SK-N-SH (cell line): ENCODE measurements around the gene PHACTR2. TPM values are rescaled to one million over a fixed set of nuclear protein-coding genes. Genes with fewer than 3 reads are reported as not detected.

Experiments
- CTCF ChIA-PET: fragments of 300-600, 350-600 bp; formaldehyde crosslinking; extraction: SDS; loops from one replicate; lab custom pipeline; 2021; lab: Yijun Ruan, JAX
- POLR2A ChIA-PET: fragments of 350-600 bp; sonication (Branson Sonifier 250); formaldehyde crosslinking; extraction: SDS; loops from one replicate; lab custom pipeline; 2020; ENCODE audit warnings: antibody characterized with exemption, inconsistent platforms; lab: Yijun Ruan, JAX
- DNase-seq: peaks from one replicate; pipeline ENCODE4 v3.0.0; 2012
- H2AFZ ChIP-seq: fragments of 200-600 bp; sonication (generic); 2 replicates; pipeline ENCODE4 v1.8.1; 2016; ENCODE audit warnings: antibody characterized with exemption, mild to moderate bottlenecking, low read depth
- H3F3A ChIP-seq: fragments of 200-600 bp; sonication (generic); replicated peaks from 2 replicates; pipeline ENCODE3; 2016; ENCODE audit warnings: antibody characterized with exemption, mild to moderate bottlenecking; ENCODE audit not compliant: insufficient read depth
- H3K27ac ChIP-seq, 2 experiments: fragments of 200-500 bp in 1 of 2; fragments of 200-600 bp in 1 of 2; sonication (Bioruptor generic) in 1 of 2; sonication (generic), shearing (Covaris generic) in 1 of 2; 2 replicates each; pipeline versions ENCODE4 v1.5.1 to v1.6.1; 2014 to 2016; ENCODE audit warnings: low read depth in 2 of 2, inconsistent platforms in 1 of 2, low read length in 1 of 2, mild to moderate bottlenecking in 1 of 2, mixed read lengths in 1 of 2
- H3K27me3 ChIP-seq: fragments of 200-600 bp; sonication (generic), shearing (Covaris generic); 2 replicates; pipeline ENCODE4 v1.6.1; 2016; ENCODE audit warnings: mixed run types; ENCODE audit not compliant: insufficient read depth
- H3K36me3 ChIP-seq, 2 experiments: fragments of 200-500 bp in 1 of 2; fragments of 200-600 bp in 1 of 2; sonication (Bioruptor generic) in 1 of 2; sonication (generic) in 1 of 2; replicated peaks in 1 of 2; 2 replicates each; pipeline versions ENCODE3 to v1.5.1; 2014 to 2016; ENCODE audit warnings: low read length in 1 of 2, mild to moderate bottlenecking in 1 of 2; ENCODE audit not compliant: insufficient read depth in 2 of 2, control insufficient read depth in 1 of 2
- H3K4me1 ChIP-seq, 2 experiments: fragments of 200-500 bp in 1 of 2; fragments of 200-600 bp in 1 of 2; sonication (Bioruptor generic) in 1 of 2; sonication (generic), shearing (Covaris generic) in 1 of 2; 2 replicates each; pipeline versions ENCODE4 v1.5.1 to v1.6.1; 2014 to 2016; ENCODE audit warnings: low read depth in 1 of 2, low read length in 1 of 2, mixed run types in 1 of 2; ENCODE audit not compliant: insufficient read depth in 2 of 2, control insufficient read depth in 1 of 2
- H3K4me2 ChIP-seq: fragments of 200-600 bp; sonication (generic), shearing (Covaris generic); 2 replicates; pipeline ENCODE4 v1.6.1; 2017; ENCODE audit warnings: mixed run types
- H3K4me3 ChIP-seq, 2 experiments: fragments of 200-500 bp in 1 of 2; fragments of 200-600 bp in 1 of 2; sonication (Bioruptor generic) in 1 of 2; sonication (generic), shearing (Covaris generic) in 1 of 2; 2 replicates each; pipeline versions ENCODE4 v1.5.1 to v1.8.1; 2014 to 2016; ENCODE audit warnings: low read depth in 2 of 2, inconsistent platforms in 1 of 2, low read length in 1 of 2, mild to moderate bottlenecking in 1 of 2, mixed read lengths in 1 of 2, moderate library complexity in 1 of 2
- H3K79me2 ChIP-seq: fragments of 200-600 bp; sonication (generic); 2 replicates; pipeline ENCODE4 v1.8.1; 2017; ENCODE audit warnings: mild to moderate bottlenecking; ENCODE audit not compliant: insufficient read depth
- H3K9ac ChIP-seq: fragments of 200-600 bp; sonication (generic); 2 replicates; pipeline ENCODE4 v1.6.1; 2017; ENCODE audit warnings: mixed run types
- H3K9me2 ChIP-seq: fragments of 200-600 bp; sonication (generic); 2 replicates; pipeline ENCODE4 v1.6.1; 2017; ENCODE audit warnings: mixed run types
- H3K9me3 ChIP-seq: fragments of 200-600 bp; sonication (generic); 2 replicates; pipeline ENCODE4 v1.6.1; 2017; ENCODE audit warnings: mixed run types, mild to moderate bottlenecking, moderate library complexity
- H4K20me1 ChIP-seq: fragments of 200-600 bp; sonication (generic); 2 replicates; pipeline ENCODE4 v1.6.1; 2017; ENCODE audit warnings: mild to moderate bottlenecking, mixed run types; ENCODE audit not compliant: insufficient read depth
- ELF1 ChIP-seq: IDR thresholded peaks from 2 replicates; pipeline ENCODE4 v1.4.0; 2012
- EP300 ChIP-seq, 2 experiments: IDR thresholded peaks; 2 replicates each; pipeline versions ENCODE4 v1.4.0 to v1.6.1; 2012; ENCODE audit warnings: borderline replicate concordance in 1 of 2, low read depth in 1 of 2, low read length in 1 of 2
- EZH2phosphoT487 ChIP-seq: fragments of 200-600 bp; sonication (generic); IDR thresholded peaks from 2 replicates; pipeline ENCODE4 v1.6.1; 2017; ENCODE audit warnings: low read depth, mixed run types, mild to moderate bottlenecking, antibody characterized with exemption, moderate library complexity, borderline replicate concordance
- FOXM1 ChIP-seq: IDR thresholded peaks from 2 replicates; pipeline ENCODE4 v1.4.0; 2012; ENCODE audit warnings: low read depth, mild to moderate bottlenecking
- GABPA ChIP-seq: IDR thresholded peaks from 2 replicates; pipeline ENCODE4 v1.4.0; 2012; ENCODE audit warnings: low read depth, mild to moderate bottlenecking
- GATA2 ChIP-seq: sonication (generic); formaldehyde crosslinking; IDR thresholded peaks from 2 replicates; pipeline ENCODE4 v1.5.0; 2020; ENCODE audit warnings: mild to moderate bottlenecking, missing genetic modification reagents
- JUND ChIP-seq: IDR thresholded peaks from 2 replicates; pipeline ENCODE4 v1.4.0; 2012
- MXI1 ChIP-seq: IDR thresholded peaks from 2 replicates; pipeline ENCODE4 v1.6.1; 2012; ENCODE audit warnings: mild to moderate bottlenecking, low read depth, low read length, improper control_type of control experiment
- NFIC ChIP-seq: IDR thresholded peaks from 2 replicates; pipeline ENCODE4 v1.4.0; 2012; ENCODE audit warnings: borderline replicate concordance
- NRF1 ChIP-seq: IDR thresholded peaks from 2 replicates; pipeline ENCODE4 v1.6.1; 2012; ENCODE audit warnings: low read depth, mild to moderate bottlenecking, low read length
- POLR2AphosphoS5 ChIP-seq: IDR thresholded peaks from 2 replicates; pipeline ENCODE4 v1.6.1; 2012; ENCODE audit warnings: low read depth, low read length
- RAD21 ChIP-seq: IDR thresholded peaks from 2 replicates; pipeline ENCODE4 v1.6.1; 2012; ENCODE audit warnings: mild to moderate bottlenecking, low read length
- SMC3 ChIP-seq: IDR thresholded peaks from 2 replicates; pipeline ENCODE4 v1.6.1; 2012; ENCODE audit warnings: low read depth, low read length, improper control_type of control experiment
- TCF12 ChIP-seq: IDR thresholded peaks from 2 replicates; pipeline ENCODE4 v1.4.0; 2012
- YY1 ChIP-seq: IDR thresholded peaks from 2 replicates; pipeline ENCODE4 v1.4.0; 2012; ENCODE audit warnings: low read depth, mild to moderate bottlenecking
- whole genome bisulfite sequencing: methylation state at CpG from one replicate; pipeline ENCODE4 v1.1.6; 2017; ENCODE audit warnings: low lambda C conversion rate; 5-methylcytosine and 5-hydroxymethylcytosine counted together
- polyA plus RNA-seq, 3 experiments: library from polyadenylated mRNA; depleted of rRNA; stranded (reverse); fragments of >200 nt; gene quantifications; 2 replicates each; pipeline ENCODE4 v1.2.3, GENCODE V29; 2012
- TF ChIP-seq, protein P1 (sequence below): IDR thresholded peaks from 2 replicates; pipeline ENCODE4; 2012
- TF ChIP-seq, protein P2 (sequence below): IDR thresholded peaks from 2 replicates; pipeline ENCODE4 v1.4.0; 2012; ENCODE audit warnings: low read depth, borderline replicate concordance
- TF ChIP-seq, protein P3 (sequence below): IDR thresholded peaks from 2 replicates; pipeline ENCODE4 v1.4.0; 2012; ENCODE audit warnings: low read depth

The PHACTR2 gene
- polyA plus RNA-seq, 1 of the 3 experiments (the other 2 are of a cell fraction), result 5.0 TPM

GRCh38 chr6:143705569-143705968 is 27.8 kb downstream of the PHACTR2 start:
- Histone ChIP-seq H3K4me3 (no peak overlapping the region), H3K9me2 (no peaks in the 10 kb centered on the region), H3K27ac (no peak overlapping the region), H3K9me3 (no peaks in the 10 kb centered on the region), H3K79me2 (peaks cover 47% of the 10 kb centered on the region; the same call in 1 of the 2 replicates), H2AFZ (no peak overlapping the region), H3K9ac (no peak overlapping the region), H3K27me3 (no peaks in the 10 kb centered on the region), H3K4me1 (peaks cover 4 to 6% of the 10 kb centered on the region in 2 experiments; a peak in 1 of 4 replicates), H3F3A (peaks cover 3% of the 10 kb centered on the region), H4K20me1 (no peaks in the 10 kb centered on the region), H3K4me2 (no peak overlapping the region), H3K36me3 (peaks cover 0 to 3% of the 10 kb centered on the region in 2 experiments)
- CTCF ChIA-PET, result no interaction called here
- TF ChIP-seq NRF1 (no peak), SMC3 (no peak), YY1 (no peak)
- WGBS, result 94% methylated on average over 3 of the region's 3 CpGs
- POLR2A ChIA-PET, result no interaction called here
- DNase-seq, result no peak

- Histone ChIP-seq H3K4me2 (no peak overlapping the region), H3K9me3 (no peaks in the 10 kb centered on the region), H3K27me3 (no peaks in the 10 kb centered on the region), H3K79me2 (peaks cover 43% of the 10 kb centered on the region), H3K4me3 (no peak overlapping the region), H3F3A (no peaks in the 10 kb centered on the region), H3K9me2 (no peaks in the 10 kb centered on the region), H3K27ac (no peak overlapping the region), H3K9ac (no peak overlapping the region), H3K4me1 (no peaks in the 10 kb centered on the region), H3K36me3 (peaks cover 0 to 3% of the 10 kb centered on the region in 2 experiments), H4K20me1 (no peaks in the 10 kb centered on the region), H2AFZ (no peak overlapping the region)
- TF ChIP-seq RAD21 (no peak), NRF1 (no peak), NFIC (no peak), YY1 (no peak), FOXM1 (no peak), EZH2phosphoT487 (no peak), SMC3 (no peak), POLR2AphosphoS5 (no peak), TCF12 (no peak), GATA2 (CRISPR knock-in tag) (no peak), JUND (no peak), GABPA (no peak), EP300 (IDR thresholded peaks at IDR 0.05; ENCODE audit: borderline replicate concordance in 1 of 2, low read depth in 1 of 2, low read length in 1 of 2) (no peak), ELF1 (no peak), MXI1 (no peak)
- TF ChIP-seq, protein P1, sequence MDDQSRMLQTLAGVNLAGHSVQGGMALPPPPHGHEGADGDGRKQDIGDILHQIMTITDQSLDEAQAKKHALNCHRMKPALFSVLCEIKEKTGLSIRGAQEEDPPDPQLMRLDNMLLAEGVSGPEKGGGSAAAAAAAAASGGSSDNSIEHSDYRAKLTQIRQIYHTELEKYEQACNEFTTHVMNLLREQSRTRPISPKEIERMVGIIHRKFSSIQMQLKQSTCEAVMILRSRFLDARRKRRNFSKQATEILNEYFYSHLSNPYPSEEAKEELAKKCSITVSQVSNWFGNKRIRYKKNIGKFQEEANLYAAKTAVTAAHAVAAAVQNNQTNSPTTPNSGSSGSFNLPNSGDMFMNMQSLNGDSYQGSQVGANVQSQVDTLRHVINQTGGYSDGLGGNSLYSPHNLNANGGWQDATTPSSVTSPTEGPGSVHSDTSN, result no peak
- TF ChIP-seq, protein P2, sequence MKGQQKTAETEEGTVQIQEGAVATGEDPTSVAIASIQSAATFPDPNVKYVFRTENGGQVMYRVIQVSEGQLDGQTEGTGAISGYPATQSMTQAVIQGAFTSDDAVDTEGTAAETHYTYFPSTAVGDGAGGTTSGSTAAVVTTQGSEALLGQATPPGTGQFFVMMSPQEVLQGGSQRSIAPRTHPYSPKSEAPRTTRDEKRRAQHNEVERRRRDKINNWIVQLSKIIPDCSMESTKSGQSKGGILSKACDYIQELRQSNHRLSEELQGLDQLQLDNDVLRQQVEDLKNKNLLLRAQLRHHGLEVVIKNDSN, result no peak
- TF ChIP-seq, protein P3, sequence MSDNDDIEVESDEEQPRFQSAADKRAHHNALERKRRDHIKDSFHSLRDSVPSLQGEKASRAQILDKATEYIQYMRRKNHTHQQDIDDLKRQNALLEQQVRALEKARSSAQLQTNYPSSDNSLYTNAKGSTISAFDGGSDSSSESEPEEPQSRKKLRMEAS, result no peak
- ChIA-PET CTCF (interaction anchor here (1.4 kb wide), 1 partner anchor 305 kb away, joined by 3 read pairs; no protein-coding TSS in a partner anchor), POLR2A (no interaction called here)
- WGBS, result 97% methylated on average over 3 of the region's 3 CpGs
- no peak for DNase-seq
These were observed 29.9 kb downstream of the PHACTR2 start for GRCh38 chr6:143707697-143708096.
